HG03521 (cell line): ENCODE data around the gene SCGB1D1.

Experiments used
- ATAC-seq: cut with Tn5 transposase; IDR thresholded peaks from one replicate; pipeline ENCODE4 v1.9.1; 2021; ENCODE audit warnings: mild to moderate bottlenecking, moderate library complexity; ENCODE audit not compliant: unreplicated experiment

Gene SCGB1D1

GRCh38 chr11:62190011-62190410, at the start of gene SCGB1D1:
TSS of gene SCGB1D1 (plus strand) at chr11:62190216. CDS start at chr11:62190285, 69 bp downstream.
- ATAC-seq, result no peak

- no peak for ATAC-seq
These were observed 49.5 kb upstream of the SCGB1D1 start for GRCh38 chr11:62140304-62141110.

GRCh38 chr11:62141111-62142042, 48.6 kb upstream of the SCGB1D1 start:
- no peak for ATAC-seq

- ATAC-seq, result no peak
These were observed 48.0 kb upstream of the SCGB1D1 start for GRCh38 chr11:62142043-62142375.

GRCh38 chr11:62142921-62143320, 47.1 kb upstream of the SCGB1D1 start:
- ATAC-seq, result no peak

GRCh38 chr11:62143727-62144126, 46.3 kb upstream of the SCGB1D1 start:
- no peak for ATAC-seq

- no peak for ATAC-seq
These were observed 45.3 kb upstream of the SCGB1D1 start for GRCh38 chr11:62144641-62145255.

- no peak for ATAC-seq
These were observed 44.6 kb upstream of the SCGB1D1 start for GRCh38 chr11:62145261-62145871.

- ATAC-seq, result no peak
These were observed 43.4 kb upstream of the SCGB1D1 start for GRCh38 chr11:62146476-62147200.

- ATAC-seq, result no peak
These were observed 42.5 kb upstream of the SCGB1D1 start for GRCh38 chr11:62147545-62147944.

GRCh38 chr11:62148271-62148980, 41.6 kb upstream of the SCGB1D1 start:
- no peak for ATAC-seq

- ATAC-seq, result no peak
These were observed 39.8 kb upstream of the SCGB1D1 start for GRCh38 chr11:62149986-62150886.

GRCh38 chr11:62150887-62151736, 38.9 kb upstream of the SCGB1D1 start:
- ATAC-seq, result no peak

- no peak for ATAC-seq
These were observed 38.3 kb upstream of the SCGB1D1 start for GRCh38 chr11:62151737-62152102.

GRCh38 chr11:62152245-62153086, 37.5 kb upstream of the SCGB1D1 start:
- no peak for ATAC-seq

- no peak for ATAC-seq
These were observed 37.0 kb upstream of the SCGB1D1 start for GRCh38 chr11:62153087-62153395.

GRCh38 chr11:62153617-62154016, 36.4 kb upstream of the SCGB1D1 start:
- no peak for ATAC-seq
